HG03469 (cell line): ENCODE measurements around the gene MAML3.

Source experiments
- ATAC-seq: cut with Tn5 transposase; IDR thresholded peaks from one replicate; pipeline ENCODE4 v1.9.1; 2021; ENCODE audit warnings: mild to moderate bottlenecking, moderate library complexity, moderate number of reproducible peaks; ENCODE audit not compliant: unreplicated experiment

Gene MAML3

GRCh38 chr4:140130677-140131076 is 23.3 kb downstream of the MAML3 start:
- no peak for ATAC-seq

DNA sequence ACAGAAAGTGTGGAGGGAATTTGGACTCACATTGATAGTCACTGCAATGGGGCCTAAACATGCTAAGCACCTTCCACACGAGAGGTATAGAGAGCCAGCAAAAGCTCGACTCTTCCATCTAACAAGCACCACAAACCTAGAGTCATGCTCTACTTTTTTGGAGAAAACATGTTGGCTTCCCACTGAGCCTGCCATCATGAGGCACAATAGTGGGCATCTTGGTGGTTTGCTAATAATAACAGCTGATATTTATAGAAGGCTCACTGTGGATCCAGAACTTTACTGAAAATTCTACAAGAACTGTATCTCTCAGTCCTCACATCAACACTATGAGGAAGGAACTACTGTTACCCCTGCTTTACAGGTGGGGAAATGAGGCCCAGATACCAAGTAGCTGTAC is 26.6 kb downstream of the MAML3 start:
- ATAC-seq, result no peak

GRCh38 chr4:140126261-140126660 is 27.7 kb downstream of the MAML3 start:
- ATAC-seq, result no peak

DNA sequence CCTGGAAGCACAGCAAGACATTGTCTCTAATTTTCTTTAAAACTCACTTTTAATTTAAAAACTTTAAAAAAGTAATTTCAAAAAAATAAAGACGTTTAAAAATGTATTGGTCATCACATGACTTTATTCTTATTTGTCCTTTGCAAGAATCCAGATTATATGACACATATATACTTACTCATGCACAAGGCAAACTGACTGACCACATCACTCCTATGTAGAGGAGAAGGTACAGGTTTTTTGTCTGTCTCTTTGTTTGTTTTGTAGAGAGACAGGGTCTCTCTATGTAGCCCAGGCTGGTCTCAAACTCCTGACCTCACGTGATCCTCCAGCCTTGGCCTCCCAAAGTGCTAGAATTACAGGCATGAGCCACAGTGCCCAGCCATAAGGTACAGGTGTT is 28.6 kb downstream of the MAML3 start:
- no peak for ATAC-seq

GRCh38 chr4:140123666-140124377 is 30.2 kb downstream of the MAML3 start:
- ATAC-seq, result no peak

GRCh38 chr4:140122891-140123290 is 31.1 kb downstream of the MAML3 start:
- ATAC-seq, result no peak

GRCh38 chr4:140121646-140122045 is 32.3 kb downstream of the MAML3 start:
- no peak for ATAC-seq

GRCh38 chr4:140118931-140119640 is 34.9 kb downstream of the MAML3 start:
- ATAC-seq, result no peak

GRCh38 chr4:140117947-140118346 is 36.0 kb downstream of the MAML3 start:
- ATAC-seq, result no peak

- no peak for ATAC-seq
Observed at GRCh38 chr4:140116442-140117104, 37.4 kb downstream of the MAML3 start.

- no peak for ATAC-seq
Observed at GRCh38 chr4:140115140-140115539, 38.8 kb downstream of the MAML3 start.

DNA sequence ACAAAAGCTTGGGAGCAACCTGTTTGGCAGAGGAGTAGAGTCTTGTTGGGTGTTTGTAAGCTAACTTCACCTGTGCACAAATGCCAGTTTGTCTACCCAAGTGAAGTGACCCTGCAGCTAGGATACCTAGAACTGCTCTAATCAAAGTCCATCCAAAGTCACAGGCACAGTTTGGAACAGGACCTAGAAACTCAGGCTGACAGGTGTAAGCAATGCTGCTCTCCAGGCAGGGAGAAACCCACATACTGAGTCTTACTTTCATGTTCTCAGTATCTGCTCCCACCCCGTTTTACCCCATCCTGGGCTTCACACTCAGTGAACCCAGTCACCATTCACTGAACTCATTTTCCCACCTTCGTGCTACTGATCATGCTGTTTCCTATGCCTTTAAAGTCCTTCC is 40.3 kb downstream of the MAML3 start:
- no peak for ATAC-seq

- no peak for ATAC-seq
Observed at GRCh38 chr4:140112576-140112975, 41.4 kb downstream of the MAML3 start.

GRCh38 chr4:140111256-140111655 is 42.7 kb downstream of the MAML3 start:
- ATAC-seq, result no peak

- ATAC-seq, result no peak
Observed at GRCh38 chr4:140110542-140111215, 43.3 kb downstream of the MAML3 start.

DNA sequence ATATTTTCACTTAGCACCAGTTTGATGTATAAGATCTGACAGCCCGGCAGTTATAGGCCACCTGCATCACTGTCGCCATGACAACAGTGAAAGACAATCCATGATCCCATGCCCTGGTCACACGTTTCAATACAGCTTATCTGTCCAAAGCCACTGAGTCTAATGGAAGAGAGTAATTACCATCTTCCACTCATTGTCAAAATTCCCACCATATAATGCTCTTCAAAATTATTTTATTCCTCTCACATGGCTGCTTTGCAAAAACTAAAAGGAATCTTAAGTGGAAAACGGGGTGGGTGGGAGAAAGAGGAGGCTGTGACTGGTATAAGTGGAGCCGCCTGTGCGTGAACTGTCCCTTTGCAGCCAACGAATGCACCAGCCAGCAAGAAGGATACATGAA is 44.2 kb downstream of the MAML3 start:
- no peak for ATAC-seq

GRCh38 chr4:140109292-140109691 is 44.7 kb downstream of the MAML3 start:
- no peak for ATAC-seq

DNA sequence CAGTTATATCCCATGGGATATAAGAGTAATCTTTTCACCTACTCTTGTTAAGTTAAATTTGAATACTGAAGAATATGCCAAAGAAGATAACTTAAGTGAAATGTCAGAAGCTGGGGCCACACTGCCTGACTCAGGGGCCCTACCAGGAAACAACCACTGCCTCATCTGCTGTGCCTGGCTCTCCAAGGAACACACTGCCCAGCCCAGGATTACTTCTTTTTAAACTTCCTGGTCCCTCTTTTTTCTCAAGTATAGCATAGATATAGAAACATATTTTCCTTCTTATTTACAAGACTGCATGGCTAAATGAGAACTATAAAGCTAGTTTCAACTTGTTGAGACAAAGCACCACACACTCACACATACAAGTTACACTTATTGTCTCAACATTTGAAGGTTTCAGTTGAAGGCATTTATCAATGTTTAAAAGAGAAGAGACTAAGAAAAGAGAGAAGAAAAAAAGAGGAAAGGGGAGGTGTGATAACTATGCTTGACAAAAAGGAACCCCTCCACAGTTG is 45.2 kb downstream of the MAML3 start:
- ATAC-seq, result no peak

GRCh38 chr4:140108243-140108642 is 45.7 kb downstream of the MAML3 start:
- no peak for ATAC-seq

- ATAC-seq, result no peak
Observed at GRCh38 chr4:140106289-140106844, 47.6 kb downstream of the MAML3 start.

GRCh38 chr4:140105436-140105835 is 48.5 kb downstream of the MAML3 start:
- ATAC-seq, result no peak
